Transverse colon (tissue), 3 donors: ENCODE data around the gene ESYT2.

Experiments used
- CTCF ChIP-seq, 5 experiments: fragments of 200-600 bp in 3 of 5; fragments of 450-650 bp in 2 of 5; sonication (generic) in 3 of 5; IDR thresholded peaks; 1 replicate in 2 of 5; 2 replicates in 3 of 5; pipeline ENCODE4 v1.5.1; 2016 to 2017; ENCODE audit warnings: antibody characterized with exemption in 5 of 5, inconsistent platforms in 3 of 5, mild to moderate bottlenecking in 2 of 5, moderate library complexity in 1 of 5
- POLR2A ChIP-seq: fragments of 450-650 bp; IDR thresholded peaks from one replicate; pipeline ENCODE4 v1.6.1; 2016; ENCODE audit warnings: antibody characterized with exemption, mild to moderate bottlenecking, moderate library complexity

DNA sequence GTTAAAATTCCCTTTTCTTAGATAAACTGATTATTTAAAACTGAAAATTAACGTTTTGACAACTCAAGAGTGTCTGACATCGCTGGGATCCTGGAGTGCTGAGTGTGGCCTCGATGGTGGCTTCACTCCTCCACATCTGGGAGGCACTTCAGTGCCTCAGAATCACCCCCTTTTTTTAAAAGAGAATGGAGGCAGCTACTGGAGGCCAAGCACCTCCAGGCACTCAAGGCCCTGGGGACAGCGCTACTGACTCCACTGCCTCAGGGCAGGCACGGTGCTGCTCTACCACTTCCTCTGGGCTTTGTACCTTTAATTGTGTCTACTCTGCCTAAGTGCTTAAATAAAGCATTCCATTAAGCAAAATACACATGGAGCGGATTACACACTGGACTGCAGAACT lies 97.5 kb downstream of the ESYT2 start:
- no peak for TF ChIP-seq POLR2A
- TF ChIP-seq CTCF (IDR thresholded peaks at IDR 0.05) = no peak
